BJ (cell line): ENCODE data around the gene TBL1XR1. TPM values are rescaled to one million over a fixed set of nuclear protein-coding genes. Genes with fewer than 3 reads are reported as not detected.

Experiments used
- CTCF ChIA-PET: fragments of 350-600 bp; formaldehyde crosslinking; extraction: SDS; loops from one replicate; lab custom pipeline; 2021; ENCODE audit warnings: antibody characterized with exemption, inconsistent platforms; lab: Yijun Ruan, JAX
- POLR2A ChIA-PET: fragments of 300-600 bp; sonication (Branson Sonifier 250); formaldehyde crosslinking; extraction: SDS; loops from one replicate; lab custom pipeline; 2021; ENCODE audit warnings: antibody characterized with exemption; lab: Charles Lee
- DNase-seq: peaks from one replicate; pipeline ENCODE4 v3.0.0-alpha.2; 2011; ENCODE audit warnings: low read depth
- H3K27me3 ChIP-seq: 2 replicates; pipeline ENCODE4 v1.6.0; 2011; ENCODE audit warnings: low read length; ENCODE audit not compliant: control insufficient read depth, insufficient read depth
- H3K36me3 ChIP-seq: 2 replicates; pipeline ENCODE4 v1.5.1; 2011; ENCODE audit warnings: low read length; ENCODE audit not compliant: control insufficient read depth, insufficient read depth
- H3K4me3 ChIP-seq: 2 replicates; pipeline ENCODE4 v1.5.1; 2011; ENCODE audit warnings: low read depth, mild to moderate bottlenecking, control low read depth, low read length
- polyA plus RNA-seq: library from polyadenylated mRNA; depleted of rRNA; stranded (reverse); fragments of >200 nt; gene quantifications from 2 replicates; pipeline ENCODE4 v1.2.3, GENCODE V29; 2011
- TF ChIP-seq, protein P1 (sequence below): IDR thresholded peaks from 2 replicates; pipeline ENCODE4 v1.5.1; 2011; ENCODE audit warnings: low read depth, mild to moderate bottlenecking, control low read depth, inconsistent platforms, low read length, moderate library complexity; ENCODE audit not compliant: insufficient read depth

Gene TBL1XR1
- polyA plus RNA-seq, 1 experiment: 95.4 TPM

DNA sequence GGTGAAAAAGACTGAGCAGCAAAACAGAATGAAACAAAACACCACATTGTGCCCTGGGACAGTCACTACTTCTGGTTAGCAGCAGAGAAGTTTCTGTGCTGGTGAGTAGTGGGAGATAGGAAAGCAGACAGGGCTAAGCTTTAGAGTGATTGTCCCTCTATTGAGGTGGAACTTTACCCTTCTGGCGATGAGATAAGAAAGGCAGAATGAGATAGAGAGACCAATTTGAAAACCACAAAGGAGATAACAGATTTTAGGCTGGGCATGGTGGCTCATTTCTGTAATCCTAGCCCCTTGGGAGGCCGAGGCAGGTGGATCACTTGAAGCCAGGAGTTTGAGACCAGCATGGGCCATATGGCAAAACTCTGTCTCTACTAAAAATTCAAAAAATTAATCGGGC, 208.5 kb downstream of the TBL1XR1 start:
- TF ChIP-seq, protein P1, sequence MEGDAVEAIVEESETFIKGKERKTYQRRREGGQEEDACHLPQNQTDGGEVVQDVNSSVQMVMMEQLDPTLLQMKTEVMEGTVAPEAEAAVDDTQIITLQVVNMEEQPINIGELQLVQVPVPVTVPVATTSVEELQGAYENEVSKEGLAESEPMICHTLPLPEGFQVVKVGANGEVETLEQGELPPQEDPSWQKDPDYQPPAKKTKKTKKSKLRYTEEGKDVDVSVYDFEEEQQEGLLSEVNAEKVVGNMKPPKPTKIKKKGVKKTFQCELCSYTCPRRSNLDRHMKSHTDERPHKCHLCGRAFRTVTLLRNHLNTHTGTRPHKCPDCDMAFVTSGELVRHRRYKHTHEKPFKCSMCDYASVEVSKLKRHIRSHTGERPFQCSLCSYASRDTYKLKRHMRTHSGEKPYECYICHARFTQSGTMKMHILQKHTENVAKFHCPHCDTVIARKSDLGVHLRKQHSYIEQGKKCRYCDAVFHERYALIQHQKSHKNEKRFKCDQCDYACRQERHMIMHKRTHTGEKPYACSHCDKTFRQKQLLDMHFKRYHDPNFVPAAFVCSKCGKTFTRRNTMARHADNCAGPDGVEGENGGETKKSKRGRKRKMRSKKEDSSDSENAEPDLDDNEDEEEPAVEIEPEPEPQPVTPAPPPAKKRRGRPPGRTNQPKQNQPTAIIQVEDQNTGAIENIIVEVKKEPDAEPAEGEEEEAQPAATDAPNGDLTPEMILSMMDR: no peak
- DNase-seq: no peak
- no peaks in the 10 kb centered on the region for H3K27me3 ChIP-seq
- ChIA-PET POLR2A (no interaction called here), CTCF (interaction anchor here (1.5 kb wide), 1 partner anchor 10 kb away, joined by 3 read pairs; no protein-coding TSS in a partner anchor)
- no peak overlapping the region for H3K4me3 ChIP-seq
- no peaks in the 10 kb centered on the region for H3K36me3 ChIP-seq

DNA sequence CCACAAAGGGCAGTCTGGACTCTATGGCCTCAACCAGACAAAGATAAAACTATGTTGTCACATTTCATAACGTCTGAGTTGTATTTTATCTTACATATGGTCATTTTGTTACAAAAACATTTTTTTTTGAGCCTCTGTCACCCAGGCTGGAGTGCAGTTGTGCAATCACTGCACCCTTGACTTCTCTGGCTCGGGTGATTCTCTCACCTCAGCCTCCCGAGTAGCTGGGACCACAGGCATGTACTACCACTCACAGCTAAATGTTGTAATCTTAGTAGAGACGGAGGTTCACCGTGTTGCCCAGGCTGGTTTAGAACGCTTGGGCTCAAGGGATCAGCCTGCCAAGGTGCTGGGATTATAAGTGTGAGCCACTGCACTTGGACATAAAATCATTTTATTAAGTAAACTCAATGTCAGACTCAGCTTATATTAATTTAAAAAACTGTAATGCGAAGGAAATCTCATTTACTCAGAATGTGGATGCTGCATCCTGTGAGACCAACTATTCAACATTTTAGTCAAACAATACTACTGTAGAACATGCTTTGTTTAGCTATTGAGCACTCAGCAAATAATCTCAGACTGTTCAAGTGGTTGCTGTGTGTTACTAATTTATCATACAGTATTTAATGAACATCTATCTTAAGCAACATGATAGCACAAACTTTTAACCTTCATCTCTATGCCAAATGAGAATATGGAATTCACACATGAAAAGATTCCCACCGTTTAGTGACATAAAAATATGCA, 209.2 kb downstream of the TBL1XR1 start:
- CTCF ChIA-PET: interaction anchor here (0.7 kb wide), 1 partner anchor 11 kb away, joined by 3 read pairs; no protein-coding TSS in a partner anchor
- Histone ChIP-seq H3K4me3 (no peak overlapping the region), H3K27me3 (no peaks in the 10 kb centered on the region), H3K36me3 (no peaks in the 10 kb centered on the region)
- TF ChIP-seq, protein P1: no peak
- POLR2A ChIA-PET: no interaction called here
- DNase-seq: no peak

DNA sequence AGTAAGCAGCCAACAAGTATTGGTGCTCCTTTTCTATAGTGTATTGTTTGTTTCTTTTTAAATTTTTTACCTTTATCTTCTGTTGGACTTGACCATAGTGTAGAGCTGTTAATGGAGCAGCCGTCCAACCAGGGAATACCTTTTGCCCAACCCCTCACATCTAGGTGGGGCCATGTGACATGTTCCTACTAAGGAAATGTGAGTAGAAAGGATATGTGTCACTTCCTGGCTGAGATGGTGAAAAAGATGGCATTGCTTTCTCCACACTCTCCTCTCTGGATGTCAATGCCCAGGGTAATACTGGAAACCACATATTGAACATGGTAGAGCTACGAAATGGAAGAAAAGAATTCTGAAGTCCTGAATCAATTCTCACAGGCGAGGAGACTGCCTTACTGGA, 218.8 kb downstream of the TBL1XR1 start:
- POLR2A ChIA-PET: no interaction called here
- CTCF ChIA-PET: interaction anchor here (0.7 to 1.5 kb wide), 5 partner anchors 8 to 366 kb away, joined by 3 to 4 read pairs (median 3); no protein-coding TSS in a partner anchor
- no peaks in the 10 kb centered on the region for H3K36me3 ChIP-seq

DNA sequence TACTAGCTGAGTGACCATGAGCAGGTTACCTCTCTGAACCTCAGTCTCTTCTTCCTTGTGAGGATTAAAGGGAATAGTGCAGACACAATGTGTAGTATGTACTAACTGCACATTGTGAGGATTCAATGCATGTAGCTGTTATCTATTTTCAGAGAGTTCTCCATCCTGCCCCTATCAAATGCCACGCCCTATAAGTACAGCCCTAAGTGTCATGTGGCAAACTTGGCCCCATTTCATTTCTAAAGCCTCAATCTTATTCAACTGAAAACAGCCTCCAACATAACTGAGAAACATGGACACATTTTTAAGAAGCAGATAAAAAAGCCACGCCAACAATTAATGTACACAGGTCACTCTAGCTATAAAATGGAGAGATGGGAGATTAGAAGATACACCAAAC, 220.0 kb downstream of the TBL1XR1 start:
- CTCF ChIA-PET: no interaction called here
- POLR2A ChIA-PET: no interaction called here
- no peaks in the 10 kb centered on the region for H3K27me3 ChIP-seq
- TF ChIP-seq, protein P1: no peak
- no peaks in the 10 kb centered on the region for H3K36me3 ChIP-seq
- no peak overlapping the region for H3K4me3 ChIP-seq
- no peak for DNase-seq

More for the DNA sequence above, 218.8 kb downstream of the TBL1XR1 start:
- TF ChIP-seq, protein P1: no peak
- Histone ChIP-seq H3K27me3 (no peaks in the 10 kb centered on the region), H3K4me3 (no peak overlapping the region)
- DNase-seq: no peak

DNA sequence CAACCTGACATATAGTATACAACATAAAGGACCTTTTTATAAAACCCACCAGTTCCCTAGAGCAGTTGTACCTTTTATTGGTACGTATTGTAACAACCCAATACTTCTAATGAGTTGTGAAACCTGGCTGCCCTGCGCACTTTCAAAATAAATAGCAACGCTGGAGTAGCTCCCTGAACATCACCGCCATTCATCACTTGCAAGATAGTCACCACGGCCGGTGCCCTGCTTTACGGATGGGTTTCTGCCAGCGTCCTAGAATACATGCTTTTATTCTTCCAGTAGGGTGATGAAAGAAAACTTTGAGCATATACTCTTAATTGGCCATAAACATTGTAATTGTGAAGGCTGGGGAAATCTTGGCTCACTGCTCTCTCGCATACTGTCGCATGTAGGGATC, 220.7 kb downstream of the TBL1XR1 start:
- ChIA-PET CTCF (interaction anchor here (0.7 kb wide), 1 partner anchor 22 kb away, joined by 3 read pairs; no protein-coding TSS in a partner anchor), POLR2A (no interaction called here)
- Histone ChIP-seq H3K4me3 (no peak overlapping the region), H3K36me3 (no peaks in the 10 kb centered on the region), H3K27me3 (no peaks in the 10 kb centered on the region)
- no peak for DNase-seq
- TF ChIP-seq, protein P1: no peak
